HepG2 (cell line): Measurements from ENCODE around the gene OTC. TPM values are rescaled to one million over a fixed set of nuclear protein-coding genes. Genes with fewer than 3 reads are reported as not detected.

Experiments used
- ATAC-seq: fragments of 200-7000 bp; cut with Tn5 transposase; 3 replicates; pipeline ENCODE4 v1.9.1; 2020; ENCODE audit warnings: mild to moderate bottlenecking, moderate library complexity
- BruUV-seq: library from RNA; stranded (reverse); fragments of 400-500 nt; replicated peaks from 2 replicates; lab custom pipeline; 2021; lab: Mats Ljungman, UMichigan
- CTCF ChIA-PET: fragments of 300-600 bp; formaldehyde crosslinking; extraction: SDS; loops from one replicate; lab custom pipeline; 2021; ENCODE audit warnings: low total read pairs, inconsistent platforms, low intra/inter-chr PET ratio; lab: Yijun Ruan, JAX
- POLR2A ChIA-PET: fragments of 350-600 bp; sonication (Branson Sonifier 250); formaldehyde crosslinking; loops from one replicate; lab custom pipeline; 2020; ENCODE audit warnings: antibody characterized with exemption, inconsistent platforms; lab: Yijun Ruan, JAX
- DNase-seq: peaks from one replicate; pipeline ENCODE4 v3.0.0-alpha.2; 2015; ENCODE audit warnings: low spot score
- FAIRE-seq: peaks from 3 replicates; lab custom pipeline; 2011; peaks lifted over from hg19 to GRCh38; lab: Jason Lieb, UNC
- H2AFZ ChIP-seq: one replicate; pipeline ENCODE4 v1.6.1; 2011; ENCODE audit warnings: low read length, inconsistent platforms
- H3K27ac ChIP-seq: fragments of 300-600 bp; 3 replicates; pipeline ENCODE4 v1.8.0; 2011; ENCODE audit warnings: mixed run types, mild to moderate bottlenecking, mixed read lengths, low read length, inconsistent platforms; ENCODE audit not compliant: insufficient read depth; ENCODE audit errors: extremely low read length
- H3K27me3 ChIP-seq, 2 experiments: fragments of 200-600 bp in 1 of 2; 2 replicates in 1 of 2; 3 replicates in 1 of 2; pipeline versions ENCODE4 v1.6.0 to v1.8.0; 2011; ENCODE audit warnings: low read length in 2 of 2, mild to moderate bottlenecking in 2 of 2, moderate library complexity in 2 of 2, inconsistent platforms in 1 of 2; ENCODE audit not compliant: insufficient read depth in 2 of 2, control insufficient read depth in 1 of 2
- H3K36me3 ChIP-seq, 2 experiments: fragments of 200-600 bp in 1 of 2; replicated peaks in 1 of 2; 2 replicates in 1 of 2; 3 replicates in 1 of 2; pipeline versions ENCODE4 v1.5.1 to v1.8.0; 2011; ENCODE audit warnings: low read length in 2 of 2, inconsistent platforms in 1 of 2; ENCODE audit not compliant: insufficient read depth in 2 of 2, control insufficient read depth in 1 of 2
- H3K4me1 ChIP-seq: 2 replicates; pipeline ENCODE4 v1.5.1; 2012; ENCODE audit warnings: low read length, inconsistent platforms; ENCODE audit not compliant: insufficient read depth
- H3K4me2 ChIP-seq: 2 replicates; pipeline ENCODE4 v1.6.0; 2011; ENCODE audit warnings: low read depth, low read length, inconsistent platforms
- H3K4me3 ChIP-seq, 3 experiments: fragments of 200-600 bp in 1 of 3; sonication (generic), shearing (Covaris generic) in 1 of 3; replicated peaks in 1 of 3; 2 replicates each; pipeline ENCODE4 v1.5.1; 2011 to 2016; ENCODE audit warnings: low read length in 3 of 3, inconsistent platforms in 2 of 3, low read depth in 2 of 3, mild to moderate bottlenecking in 2 of 3, control low read depth in 1 of 3, mixed read lengths in 1 of 3; ENCODE audit not compliant: insufficient read depth in 1 of 3
- H3K79me2 ChIP-seq: one replicate; pipeline ENCODE4 v1.6.1; 2011; ENCODE audit warnings: low read length, inconsistent platforms; ENCODE audit not compliant: insufficient read depth
- H3K9ac ChIP-seq: 2 replicates; pipeline ENCODE4 v1.6.0; 2011; ENCODE audit warnings: mild to moderate bottlenecking, low read depth, low read length, inconsistent platforms; ENCODE audit not compliant: insufficient read depth
- H3K9me3 ChIP-seq: 2 replicates; pipeline ENCODE4 v1.5.1; 2012; ENCODE audit warnings: mild to moderate bottlenecking, low read length
- H4K20me1 ChIP-seq: 2 replicates; pipeline ENCODE4 v1.6.0; 2011; ENCODE audit warnings: inconsistent platforms, mild to moderate bottlenecking, low read length, moderate library complexity; ENCODE audit not compliant: insufficient read depth
- ESRRA ChIP-seq: sonication (generic); formaldehyde crosslinking; IDR thresholded peaks from 2 replicates; pipeline ENCODE4 v1.5.1; 2020; ENCODE audit warnings: mild to moderate bottlenecking, low read depth, missing genetic modification reagents
- HMG20A ChIP-seq: IDR thresholded peaks from 2 replicates; pipeline ENCODE4 v1.6.1; 2016; ENCODE audit warnings: borderline replicate concordance
- MTERF4 ChIP-seq: sonication (generic); formaldehyde crosslinking; IDR thresholded peaks from 2 replicates; pipeline ENCODE4 v1.8.0; 2023; ENCODE audit warnings: mild to moderate bottlenecking, missing genetic modification reagents
- NFAT5 ChIP-seq: sonication (generic); formaldehyde crosslinking; IDR thresholded peaks from 2 replicates; pipeline ENCODE4 v1.4.0; 2020; ENCODE audit warnings: missing genetic modification reagents
- TAF15 ChIP-seq: fragments of 200-400 bp; formaldehyde crosslinking; IDR thresholded peaks from one replicate; pipeline ENCODE4 v1.6.1; 2018; ENCODE audit warnings: mild to moderate bottlenecking, low read depth, low read length; ENCODE audit not compliant: poor library complexity, severe bottlenecking
- TFDP2 ChIP-seq: sonication (generic); formaldehyde crosslinking; IDR thresholded peaks from 2 replicates; pipeline ENCODE4 v1.4.0; 2020; ENCODE audit warnings: missing genetic modification reagents
- ZC3H13 ChIP-seq: sonication (generic); formaldehyde crosslinking; IDR thresholded peaks from 2 replicates; pipeline ENCODE4 v1.8.1; 2023; ENCODE audit warnings: mild to moderate bottlenecking, missing genetic modification reagents, moderate library complexity
- ZHX1 ChIP-seq: sonication (generic); formaldehyde crosslinking; IDR thresholded peaks from 2 replicates; pipeline ENCODE4 v1.8.1; 2022; ENCODE audit warnings: low read depth, mild to moderate bottlenecking, missing genetic modification reagents
- ZNF350 ChIP-seq: sonication (generic); formaldehyde crosslinking; IDR thresholded peaks from 2 replicates; pipeline ENCODE4 v1.4.0; 2020; ENCODE audit warnings: mild to moderate bottlenecking, low read depth, missing genetic modification reagents, borderline replicate concordance
- ZNF414 ChIP-seq: sonication (generic); formaldehyde crosslinking; IDR thresholded peaks from 2 replicates; pipeline ENCODE4 v1.5.0; 2020; ENCODE audit warnings: missing genetic modification reagents
- ZNF724P ChIP-seq: sonication (generic); formaldehyde crosslinking; IDR thresholded peaks from 2 replicates; pipeline ENCODE4 v1.8.0; 2022; ENCODE audit warnings: missing genetic modification reagents, borderline replicate concordance
- ZSCAN29 ChIP-seq: sonication (generic); formaldehyde crosslinking; conservative IDR thresholded peaks from 2 replicates; pipeline ENCODE4 v1.4.0; 2020; ENCODE audit warnings: mild to moderate bottlenecking, missing genetic modification reagents
- WGBS: methylation state at CpG from one replicate; pipeline ENCODE4 v1.1.6; 2017; ENCODE audit warnings: low lambda C conversion rate; 5-methylcytosine and 5-hydroxymethylcytosine counted together
- in situ Hi-C: cut with HindIII; loops from 2 replicates; pipeline ENCODE4 v1.10.0; 2017; ENCODE audit warnings: low pct_unique_long_range_greater_than_20kb; ENCODE audit not compliant: extremely low pct_ligation_motif_present
- intact Hi-C: fragments of 100-400 bp; cut with micrococcal nuclease; formaldehyde crosslinking; loops from one replicate; pipeline ENCODE4 v1.10.0; 2022; ENCODE audit not compliant: unreplicated experiment
- polyA plus RNA-seq, 8 experiments: library from polyadenylated mRNA; depleted of rRNA in 3 of 8; stranded (reverse) in 7 of 8; unstranded in 1 of 8; fragments of >200 nt; fragmentation: Illumina TruSeq in 4 of 8; extraction: Trizol in 4 of 8; gene quantifications; 2 replicates each; pipeline versions ENCODE4 v1.2.1 to v1.2.3, GENCODE V29; 2011 to 2016; ENCODE audit warnings: low read depth in 4 of 8, missing spikeins in 1 of 8, mixed read lengths in 1 of 8; ENCODE audit not compliant: insufficient read depth in 1 of 8
- total RNA-seq, 5 experiments: library from RNA; depleted of rRNA; stranded (reverse); fragments of >200 nt; fragmentation: Illumina TruSeq; extraction: Trizol; gene quantifications; 2 replicates each; pipeline ENCODE4 v1.2.3, GENCODE V29; 2016; ENCODE audit warnings: low read depth in 1 of 5

Gene OTC
- total and polyA plus RNA-seq, 2 of the 13 experiments (the other 11 are each of a cell fraction or from before 2014, with no cell fraction given) = 0.04 to 1.8 TPM

- no peak for TF ChIP-seq NFAT5 (CRISPR knock-in tag)
- TF ChIP-seq MTERF4 = no peak
Observed at GRCh38 chrX:38311743-38312142, 40.7 kb upstream of the OTC start (continued).

- in situ Hi-C loops (no loop called here), intact Hi-C loops (no loop called here)
- FAIRE-seq (no peak), ATAC-seq (no peak), DNase-seq (no peak)
- Histone ChIP-seq H3K36me3 (peaks cover 0 to 2% of the 10 kb centered on the region in 2 experiments; a peak in 1 of 5 replicates), H3K9ac (no peak overlapping the region), H3K4me3 (no peak overlapping the region), H3K79me2 (no peaks in the 10 kb centered on the region), H3K4me1 (no peaks in the 10 kb centered on the region), H2AFZ (no peak overlapping the region), H3K4me2 (no peak overlapping the region), H4K20me1 (no peaks in the 10 kb centered on the region), H3K27ac (no peak overlapping the region), H3K9me3 (no peaks in the 10 kb centered on the region), H3K27me3 (no peaks in the 10 kb centered on the region)
- CTCF ChIA-PET = no interaction called here
- BruUV-seq = no TSS peak
- 100% methylated on average over 3 of the region's 4 CpGs for WGBS
- POLR2A ChIA-PET = no interaction called here
- TF ChIP-seq ZHX1 (CRISPR knock-in tag) (no peak), ZSCAN29 (no peak), ZNF724P (CRISPR knock-in tag) (no peak), TFDP2 (no peak), TAF15 (no peak), HMG20A (no peak), ESRRA (CRISPR knock-in tag) (no peak), ZNF414 (CRISPR knock-in tag) (no peak), ZC3H13 (CRISPR knock-in tag) (no peak), ZNF350 (CRISPR knock-in tag) (no peak)
Observed at GRCh38 chrX:38312436-38312835, 40.0 kb upstream of the OTC start.
